HCT116 (cell line): ENCODE measurements around the gene ORMDL2. TPM values are rescaled to one million over a fixed set of nuclear protein-coding genes. Genes with fewer than 3 reads are reported as not detected.

Experiments
- ATAC-seq: fragments of 200-7000 bp; cut with Tn5 transposase; 2 replicates; pipeline ENCODE4 v1.9.1; 2020; ENCODE audit warnings: mild to moderate bottlenecking, moderate library complexity
- BruUV-seq: library from RNA; stranded (reverse); fragments of 400-500 nt; replicated peaks from 2 replicates; lab custom pipeline; 2021; lab: Mats Ljungman, UMichigan
- CTCF ChIA-PET: fragments of 300-600 bp; sonication (Branson Sonifier 250); formaldehyde crosslinking; loops from one replicate; lab custom pipeline; 2021; ENCODE audit warnings: antibody characterized with exemption; lab: Charles Lee
- POLR2A ChIA-PET: fragments of 300-600, 350-600 bp; sonication (Branson Sonifier 250); formaldehyde crosslinking; loops from one replicate; lab custom pipeline; 2021; ENCODE audit warnings: antibody characterized with exemption; lab: Charles Lee
- RAD21 ChIA-PET, 2 experiments: fragments of 300-600 bp; sonication (Branson Sonifier 250); formaldehyde crosslinking; loops; one replicate each; lab custom pipeline; 2023; ENCODE audit warnings: low total read pairs in 2 of 2; ENCODE audit not compliant: uncharacterized antibody in 2 of 2, unreplicated experiment in 2 of 2, low non-redundant PET in 1 of 2; lab: Charles Lee
- DNase-seq: peaks from one replicate; pipeline ENCODE4 v3.0.0-alpha.2; 2010; ENCODE audit warnings: low read depth, low spot score
- H2AFZ ChIP-seq: fragments of 200-600 bp; shearing (Covaris generic), sonication (generic); 2 replicates; pipeline ENCODE4 v1.6.1; 2017; ENCODE audit warnings: low read depth, mixed run types, mixed read lengths, antibody characterized with exemption, low read length; ENCODE audit not compliant: poor library complexity, severe bottlenecking
- H3K27ac ChIP-seq: 2 replicates; pipeline ENCODE4 v1.5.1; 2012; ENCODE audit warnings: low read depth, low read length
- H3K27me3 ChIP-seq: fragments of 200-600 bp; sonication (generic); 2 replicates; pipeline ENCODE4 v1.6.1; 2016; ENCODE audit warnings: mixed run types, low read length, mixed read lengths; ENCODE audit not compliant: insufficient read depth
- H3K36me3 ChIP-seq, 2 experiments: fragments of 200-500 bp in 1 of 2; fragments of 200-600 bp in 1 of 2; sonication (Bioruptor generic) in 1 of 2; sonication (generic) in 1 of 2; 2 replicates each; pipeline versions ENCODE4 v1.5.1 to v1.6.1; 2014 to 2016; ENCODE audit warnings: low read length in 2 of 2, inconsistent platforms in 1 of 2, mixed read lengths in 1 of 2, mixed run types in 1 of 2; ENCODE audit not compliant: insufficient read depth in 2 of 2, control insufficient read depth in 1 of 2
- H3K4me1 ChIP-seq, 2 experiments: fragments of 200-600 bp in 1 of 2; sonication (generic) in 1 of 2; 2 replicates each; pipeline versions ENCODE4 v1.5.1 to v1.6.1; 2012 to 2017; ENCODE audit warnings: low read length in 2 of 2, inconsistent platforms in 1 of 2, mild to moderate bottlenecking in 1 of 2, mixed read lengths in 1 of 2, mixed run types in 1 of 2, moderate library complexity in 1 of 2; ENCODE audit not compliant: insufficient read depth in 2 of 2, control insufficient read depth in 1 of 2
- H3K4me2 ChIP-seq: fragments of 200-600 bp; sonication (generic); 2 replicates; pipeline ENCODE4 v1.6.1; 2017; ENCODE audit warnings: mixed run types, low read length, mixed read lengths
- H3K4me3 ChIP-seq, 2 experiments: fragments of 200-600 bp in 1 of 2; sonication (generic) in 1 of 2; replicated peaks in 1 of 2; 2 replicates each; pipeline ENCODE4 v1.5.1; 2011 to 2016; ENCODE audit warnings: low read length in 2 of 2, control low read depth in 1 of 2, low read depth in 1 of 2, mild to moderate bottlenecking in 1 of 2, mixed read lengths in 1 of 2, mixed run types in 1 of 2
- H3K79me2 ChIP-seq: fragments of 200-600 bp; sonication (generic); 2 replicates; pipeline ENCODE4 v1.6.1; 2017; ENCODE audit warnings: mild to moderate bottlenecking, mixed run types, low read length, moderate library complexity, mixed read lengths; ENCODE audit not compliant: insufficient read depth
- H3K9ac ChIP-seq: fragments of 200-600 bp; sonication (generic); 2 replicates; pipeline ENCODE4 v1.6.1; 2016; ENCODE audit warnings: low read length, mixed read lengths
- H3K9me2 ChIP-seq: fragments of 200-600 bp; sonication (generic), shearing (Covaris generic); 2 replicates; pipeline ENCODE4 v1.6.1; 2017; ENCODE audit warnings: mixed run types, mild to moderate bottlenecking, moderate library complexity; ENCODE audit not compliant: insufficient read depth
- H3K9me3 ChIP-seq, 2 experiments: fragments of 200-500 bp in 1 of 2; fragments of 200-600 bp in 1 of 2; sonication (Bioruptor generic) in 1 of 2; sonication (generic) in 1 of 2; 2 replicates each; pipeline ENCODE4 v1.6.1; 2014 to 2017; ENCODE audit warnings: low read length in 2 of 2, mixed read lengths in 2 of 2, inconsistent platforms in 1 of 2, low read depth in 1 of 2, mild to moderate bottlenecking in 1 of 2, mixed run types in 1 of 2, moderate library complexity in 1 of 2; ENCODE audit not compliant: control insufficient read depth in 1 of 2, insufficient read depth in 1 of 2
- H4K20me1 ChIP-seq: fragments of 200-600 bp; sonication (generic), shearing (Covaris generic); 2 replicates; pipeline ENCODE4 v1.6.1; 2017; ENCODE audit warnings: mixed run types, mild to moderate bottlenecking, moderate library complexity; ENCODE audit not compliant: insufficient read depth
- ATF3 ChIP-seq: IDR thresholded peaks from 2 replicates; pipeline ENCODE4 v1.6.1; 2012
- CBX3 ChIP-seq: IDR thresholded peaks from 2 replicates; pipeline ENCODE4 v1.6.1; 2012; ENCODE audit warnings: low read depth
- CEBPB ChIP-seq: IDR thresholded peaks from 2 replicates; pipeline ENCODE4 v1.6.1; 2012; ENCODE audit warnings: low read depth
- CTCF ChIP-seq, 3 experiments: fragments of 200-600 bp in 1 of 3; sonication (generic) in 1 of 3; IDR thresholded peaks in 2 of 3; conservative IDR thresholded peaks in 1 of 3; 2 replicates each; pipeline ENCODE4 v1.5.1; 2012 to 2017; ENCODE audit warnings: low read depth in 2 of 3, low read length in 2 of 3, antibody characterized with exemption in 1 of 3, borderline replicate concordance in 1 of 3, control low read depth in 1 of 3, mild to moderate bottlenecking in 1 of 3, mixed read lengths in 1 of 3, mixed run types in 1 of 3, moderate library complexity in 1 of 3; ENCODE audit not compliant: insufficient read depth in 1 of 3
- EGR1 ChIP-seq: IDR thresholded peaks from 2 replicates; pipeline ENCODE4 v1.6.1; 2012; ENCODE audit warnings: low read depth
- ELF1 ChIP-seq: IDR thresholded peaks from 2 replicates; pipeline ENCODE4 v1.6.1; 2012; ENCODE audit warnings: low read depth, borderline replicate concordance
- EZH2phosphoT487 ChIP-seq: fragments of 200-600 bp; IDR thresholded peaks from 2 replicates; pipeline ENCODE4 v1.6.1; 2018; ENCODE audit warnings: antibody characterized with exemption, borderline replicate concordance
- FOSL1 ChIP-seq: IDR thresholded peaks from 2 replicates; pipeline ENCODE4 v1.6.1; 2012; ENCODE audit warnings: low read depth
- JUND ChIP-seq: IDR thresholded peaks from 2 replicates; pipeline ENCODE4 v1.6.1; 2012
- MAX ChIP-seq: IDR thresholded peaks from 2 replicates; pipeline ENCODE4 v1.6.1; 2012
- POLR2A ChIP-seq: IDR thresholded peaks from 2 replicates; pipeline ENCODE4 v1.7.0; 2011; ENCODE audit warnings: borderline replicate concordance; ENCODE audit not compliant: insufficient read depth, insufficient read length; ENCODE audit errors: extremely low read depth
- POLR2AphosphoS5 ChIP-seq: IDR thresholded peaks from 2 replicates; pipeline ENCODE4 v1.6.1; 2011; ENCODE audit warnings: mild to moderate bottlenecking, low read depth, low read length, moderate library complexity
- RAD21 ChIP-seq: IDR thresholded peaks from 2 replicates; pipeline ENCODE4 v1.6.1; 2012; ENCODE audit warnings: low read depth, mild to moderate bottlenecking
- REST ChIP-seq: IDR thresholded peaks from 2 replicates; pipeline ENCODE4 v1.6.1; 2012; ENCODE audit warnings: low read depth
- SIN3A ChIP-seq: IDR thresholded peaks from 2 replicates; pipeline ENCODE4 v1.6.1; 2012; ENCODE audit warnings: low read depth
- SP1 ChIP-seq: IDR thresholded peaks from 2 replicates; pipeline ENCODE4 v1.6.1; 2012; ENCODE audit warnings: low read depth
- SRF ChIP-seq: IDR thresholded peaks from 2 replicates; pipeline ENCODE4 v1.6.1; 2012; ENCODE audit warnings: low read depth
- TCF7L2 ChIP-seq: IDR thresholded peaks from 2 replicates; pipeline ENCODE4 v1.7.0; 2011; ENCODE audit warnings: borderline replicate concordance, inconsistent platforms; ENCODE audit not compliant: insufficient read depth, insufficient read length; ENCODE audit errors: extremely low read depth
- ZFX ChIP-seq: fragments of 450-650 bp; IDR thresholded peaks from 2 replicates; pipeline ENCODE4 v1.6.1; 2017
- ZNF274 ChIP-seq: fragments of 200-500 bp; sonication (Bioruptor generic); IDR thresholded peaks from 2 replicates; pipeline ENCODE4 v1.6.1; 2014; ENCODE audit warnings: mild to moderate bottlenecking, low read depth, low read length, inconsistent platforms
- intact Hi-C: fragments of 100-400 bp; cut with micrococcal nuclease; formaldehyde crosslinking; loops from 2 replicates; pipeline ENCODE4 v1.10.0; 2022
- total RNA-seq: library from RNA; stranded (reverse); gene quantifications from one replicate; pipeline ENCODE4 v1.2.1, GENCODE V29; 2021; ENCODE audit not compliant: unreplicated experiment

Gene ORMDL2
- total RNA-seq, 1 experiment from 2014 or later, result 25.5 TPM

GRCh38 chr12:55861871-55862270 is 44.0 kb downstream of the ORMDL2 start:
- no peaks in the 10 kb centered on the region for H3K79me2 ChIP-seq
- H4K20me1 ChIP-seq, result no peaks in the 10 kb centered on the region
- CTCF ChIA-PET, result no interaction called here
- no peak overlapping the region for H3K4me3 ChIP-seq
- no TSS peak for BruUV-seq
- no peak overlapping the region for H3K27ac ChIP-seq
- POLR2A ChIA-PET, result interaction anchor here (1.1 kb wide), 1 partner anchor 44 kb away, joined by 6 read pairs; the partner anchor contains the start of genes ORMDL2 and SARNP
- RAD21 ChIA-PET, result no interaction called here
- no peaks in the 10 kb centered on the region for H3K27me3 ChIP-seq
- no peak overlapping the region for H3K4me2 ChIP-seq
- H3K4me1 ChIP-seq, result no peaks in the 10 kb centered on the region
- intact Hi-C loops, result no loop called here
- no peaks in the 10 kb centered on the region for H3K36me3 ChIP-seq
- no peaks in the 10 kb centered on the region; a peak in 1 of 4 replicates for H3K9me3 ChIP-seq
- H2AFZ ChIP-seq, result no peak overlapping the region
- H3K9me2 ChIP-seq, result no peaks in the 10 kb centered on the region
- no peak overlapping the region for H3K9ac ChIP-seq
- TF ChIP-seq POLR2A, result no peak
- no peak for TF ChIP-seq EZH2phosphoT487
- no peak for TF ChIP-seq ATF3
- no peak for TF ChIP-seq JUND
- no peak for TF ChIP-seq SIN3A
- TF ChIP-seq CTCF (IDR thresholded peaks at IDR 0.05 in 2 of 3, conservative IDR thresholded peaks at IDR 0.05 in 1 of 3; ENCODE audit: borderline replicate concordance in 1 of 3, insufficient read depth in 1 of 3, low read depth in 2 of 3, low read length in 2 of 3), result no peak
- TF ChIP-seq RAD21, result no peak
- TF ChIP-seq ZFX, result no peak
- no peak for TF ChIP-seq POLR2AphosphoS5
- no peak for TF ChIP-seq SP1
- TF ChIP-seq CEBPB, result no peak
- no peak for TF ChIP-seq CBX3
- TF ChIP-seq FOSL1, result no peak
- no peak for TF ChIP-seq ZNF274
- TF ChIP-seq SRF, result no peak
- TF ChIP-seq REST, result no peak
- TF ChIP-seq EGR1, result no peak
- no peak for TF ChIP-seq ELF1
- TF ChIP-seq TCF7L2, result no peak
- no peak for TF ChIP-seq MAX
- DNase-seq (no peak), ATAC-seq (no peak)
